Muscle of back (tissue), 11 donors: ENCODE results near the gene NRCAM. TPM values are rescaled to one million over a fixed set of nuclear protein-coding genes. Genes with fewer than 3 reads are reported as not detected.
A peak's percentile ranks its signal among the peaks of the same experiment; 100 is the strongest.
"Not testable (repeated sequence)": the region's sequence is repeated elsewhere in the genome, so short reads cannot be mapped to it uniquely, and the experiment has no call there.

Experiments
- DNase-seq, 3 donors: peaks; one replicate each; pipeline versions ENCODE4 v3.0.0 to v3.0.0-alpha.2; 2013
- polyA plus RNA-seq, 10 donors: library from polyadenylated mRNA; unstranded; fragments of 120-200 nt; gene quantifications; one replicate each; pipeline ENCODE4 v1.2.1, GENCODE V29; 2013; ENCODE audit not compliant: insufficient read length in 10 of 10

NRCAM gene
- polyA plus RNA-seq, 10 donors, result 19.3 to 51.7 (median 33.2) TPM

GRCh38 chr7:108402865-108403264, 53.4 kb downstream of the NRCAM start:
- DNase-seq, result no peak

- DNase-seq, result no peak
These were observed 60.2 kb downstream of the NRCAM start for GRCh38 chr7:108396080-108396479.

- DNase-seq, result no peak
These were observed 60.8 kb downstream of the NRCAM start for GRCh38 chr7:108395426-108395825.

- not testable (repeated sequence) for DNase-seq
These were observed 63.1 kb downstream of the NRCAM start for GRCh38 chr7:108393097-108393496.

- not testable (repeated sequence) for DNase-seq
These were observed 68.5 kb downstream of the NRCAM start for GRCh38 chr7:108387686-108388085.

- no peak for DNase-seq
These were observed 70.3 kb downstream of the NRCAM start for GRCh38 chr7:108385834-108386422.

GRCh38 chr7:108384716-108385483, 71.3 kb downstream of the NRCAM start:
- DNase-seq, result no peak

GRCh38 chr7:108382932-108383331, 73.3 kb downstream of the NRCAM start:
- DNase-seq, result no peak

GRCh38 chr7:108380517-108380916, 75.7 kb downstream of the NRCAM start:
- no peak for DNase-seq

- no peak for DNase-seq
These were observed 80.0 kb downstream of the NRCAM start for GRCh38 chr7:108376206-108376605.

GRCh38 chr7:108375668-108376067, 80.6 kb downstream of the NRCAM start:
- DNase-seq, result no peak

- no peak for DNase-seq
These were observed 81.3 kb downstream of the NRCAM start for GRCh38 chr7:108374899-108375298.

- DNase-seq, result no peak
These were observed 83.6 kb downstream of the NRCAM start for GRCh38 chr7:108372618-108373017.

- no peak for DNase-seq
These were observed 85.6 kb downstream of the NRCAM start for GRCh38 chr7:108370616-108371015.

GRCh38 chr7:108368466-108368865, 87.8 kb downstream of the NRCAM start:
- DNase-seq, result peak in 1 of 3 donors; percentile 41

- DNase-seq, result peak in 1 of 3 donors; percentile 2
These were observed 88.3 kb downstream of the NRCAM start for GRCh38 chr7:108367946-108368345.

GRCh38 chr7:108367314-108367713, 88.9 kb downstream of the NRCAM start:
- DNase-seq, result no peak

GRCh38 chr7:108363659-108364058, 92.6 kb downstream of the NRCAM start:
- DNase-seq, result no peak

GRCh38 chr7:108360058-108360800, 96.0 kb downstream of the NRCAM start:
- no peak for DNase-seq

GRCh38 chr7:108358553-108358952, 97.7 kb downstream of the NRCAM start:
- peak; percentile 4 to 35 (median 18) for DNase-seq

- no peak for DNase-seq
These were observed 104.5 kb downstream of the NRCAM start for GRCh38 chr7:108351729-108352131.

GRCh38 chr7:108348913-108349312, 107.3 kb downstream of the NRCAM start:
- peak in 1 of 3 donors; percentile 11 for DNase-seq

GRCh38 chr7:108347616-108348015, 108.6 kb downstream of the NRCAM start:
- peak; percentile 14 to 40 (median 17) for DNase-seq
